GM12878 (cell line): ENCODE data around the gene DDAH1.

Experiments
- ATF7 ChIP-seq: fragments of 450-650 bp; IDR thresholded peaks from 2 replicates; pipeline ENCODE4 v1.6.1; 2016; ENCODE audit warnings: low read depth, mild to moderate bottlenecking
- CTCF ChIP-seq, 3 experiments: IDR thresholded peaks in 2 of 3; conservative IDR thresholded peaks in 1 of 3; 2 replicates each; pipeline ENCODE4 v1.5.1; 2011; ENCODE audit warnings: low read depth in 3 of 3, low read length in 3 of 3, mild to moderate bottlenecking in 3 of 3, control low read depth in 2 of 3, moderate library complexity in 2 of 3, inconsistent platforms in 1 of 3, mixed read lengths in 1 of 3; ENCODE audit not compliant: control insufficient read depth in 2 of 3, insufficient read depth in 1 of 3; ENCODE audit errors: extremely low read depth in 1 of 3
- EZH2 ChIP-seq: IDR thresholded peaks from 2 replicates; pipeline ENCODE4 v1.6.1; 2012; ENCODE audit warnings: low read depth, mild to moderate bottlenecking, control low read depth, inconsistent platforms, low read length, borderline replicate concordance; ENCODE audit not compliant: control insufficient read depth
- HDAC2 ChIP-seq: fragments of 200-600 bp; sonication (generic); IDR thresholded peaks from 2 replicates; pipeline ENCODE4 v1.6.1; 2017
- JUNB ChIP-seq: IDR thresholded peaks from 2 replicates; pipeline ENCODE4 v1.6.1; 2016; ENCODE audit warnings: antibody characterized with exemption, mild to moderate bottlenecking
- NFIC ChIP-seq: IDR thresholded peaks from 2 replicates; pipeline ENCODE4 v1.6.1; 2012; ENCODE audit warnings: low read depth, mild to moderate bottlenecking, inconsistent platforms, low read length, moderate library complexity
- RAD21 ChIP-seq: IDR thresholded peaks from 2 replicates; pipeline ENCODE4 v1.6.1; 2011; ENCODE audit warnings: mild to moderate bottlenecking, low read depth, low read length, moderate library complexity; ENCODE audit not compliant: insufficient read depth
- SUZ12 ChIP-seq: fragments of 200-600 bp; sonication (generic); IDR thresholded peaks from one replicate; pipeline ENCODE4 v1.6.1; 2018; ENCODE audit warnings: antibody characterized with exemption, mild to moderate bottlenecking; ENCODE audit not compliant: unreplicated experiment
- TAF1 ChIP-seq: IDR thresholded peaks from 2 replicates; pipeline ENCODE4 v1.6.1; 2011; ENCODE audit warnings: mild to moderate bottlenecking, low read depth, low read length, borderline replicate concordance
- ZNF24 ChIP-seq: fragments of 450-650 bp; IDR thresholded peaks from 2 replicates; pipeline ENCODE4 v1.6.1; 2017; ENCODE audit warnings: antibody characterized with exemption, mild to moderate bottlenecking
- ZNF687 ChIP-seq: fragments of 450-650 bp; IDR thresholded peaks from 2 replicates; pipeline ENCODE4 v1.6.1; 2017; ENCODE audit warnings: mild to moderate bottlenecking, moderate library complexity

- TF ChIP-seq NFIC (no peak), CTCF (IDR thresholded peaks at IDR 0.05 in 2 of 3, conservative IDR thresholded peaks at IDR 0.05 in 1 of 3; ENCODE audit: control insufficient read depth in 2 of 3, extremely low read depth in 1 of 3, insufficient read depth in 1 of 3, low read depth in 3 of 3, low read length in 3 of 3) (no peak), JUNB (no peak), ATF7 (no peak), HDAC2 (no peak), RAD21 (no peak), EZH2 (no peak), ZNF687 (no peak), ZNF24 (no peak), TAF1 (no peak), SUZ12 (no peak)
Observed at GRCh38 chr1:85352055-85352454, 112.9 kb downstream of the DDAH1 start.
